Measurements from ENCODE around the gene PIGQ. TPM values are rescaled to one million over a fixed set of nuclear protein-coding genes. Genes with fewer than 3 reads are reported as not detected.

PIGQ gene
- total and polyA plus RNA-seq, 5 experiments from 2014 or later: 8.8 to 59.0 (median 13.4) TPM

GRCh38 chr16:536746-537145 lies 33.0 kb upstream of the PIGQ start:
- DNase-seq (no peak), ATAC-seq (no peak)
- POLR2A ChIA-PET: no interaction called here
- Mint-ChIP-seq H3K36me3 (peaks cover 0 to 13% (median 0%) of the 10 kb centered on the region in 3 donors), H3K27ac (no peak overlapping the region), H3K9me3 (no peaks in the 10 kb centered on the region), H3K4me3 (no peak overlapping the region), H3K4me1 (peaks cover 0 to 6% (median 2%) of the 10 kb centered on the region in 4 donors), H3K27me3 (no peaks in the 10 kb centered on the region)

GRCh38 chr16:537415-538335 lies 32.1 kb upstream of the PIGQ start:
- no peaks in the 10 kb centered on the region for H3K9me3 Mint-ChIP-seq
- peaks cover 0 to 13% (median 0%) of the 10 kb centered on the region in 3 donors for H3K36me3 Mint-ChIP-seq
- ATAC-seq: no peak
- POLR2A ChIA-PET: no interaction called here
- H3K4me1 Mint-ChIP-seq: peaks cover 0 to 6% (median 2%) of the 10 kb centered on the region in 4 donors
- no peaks in the 10 kb centered on the region for H3K27me3 Mint-ChIP-seq
- H3K4me3 Mint-ChIP-seq: no peak overlapping the region
- H3K27ac Mint-ChIP-seq: no peak overlapping the region
- no peak for DNase-seq

- Mint-ChIP-seq H3K27me3 (no peaks in the 10 kb centered on the region), H3K36me3 (peaks cover 0 to 13% (median 0%) of the 10 kb centered on the region in 3 donors), H3K9me3 (no peaks in the 10 kb centered on the region), H3K4me3 (no peak overlapping the region), H3K4me1 (peaks cover 0 to 3% (median under 1%) of the 10 kb centered on the region in 4 donors), H3K27ac (no peak overlapping the region)
- POLR2A ChIA-PET: interaction anchor here (0.6 kb wide), 1 partner anchor 42 kb away, joined by 3 read pairs; no protein-coding TSS in a partner anchor
- no peak for ATAC-seq
- DNase-seq: no peak
Measured at GRCh38 chr16:539901-540530, 29.8 kb upstream of the PIGQ start.

- H3K4me1 Mint-ChIP-seq: peaks cover 0 to 3% (median under 1%) of the 10 kb centered on the region in 4 donors
- no peak overlapping the region for H3K4me3 Mint-ChIP-seq
- ATAC-seq (no peak), DNase-seq (no peak)
- H3K27me3 Mint-ChIP-seq: no peaks in the 10 kb centered on the region
- POLR2A ChIA-PET: no interaction called here
- H3K9me3 Mint-ChIP-seq: no peaks in the 10 kb centered on the region
- H3K27ac Mint-ChIP-seq: no peak overlapping the region
- H3K36me3 Mint-ChIP-seq: peaks cover 0 to 13% (median 0%) of the 10 kb centered on the region in 3 donors
Measured at GRCh38 chr16:540645-541340, 29.0 kb upstream of the PIGQ start.

- peaks cover 0 to 3% (median under 1%) of the 10 kb centered on the region in 4 donors for H3K4me1 Mint-ChIP-seq
- POLR2A ChIA-PET: interaction anchor here (1.1 kb wide), 1 partner anchor 11 kb away, joined by 4 read pairs; no protein-coding TSS in a partner anchor
Measured at GRCh38 chr16:543301-544164, 26.2 kb upstream of the PIGQ start.

GRCh38 chr16:544517-544916 lies 25.3 kb upstream of the PIGQ start:
- H3K4me1 Mint-ChIP-seq: peaks cover 0 to 2% (median 0%) of the 10 kb centered on the region in 4 donors
- H3K9me3 Mint-ChIP-seq: no peaks in the 10 kb centered on the region
- no peaks in the 10 kb centered on the region for H3K27me3 Mint-ChIP-seq
- peak overlapping the region in 1 of 10 donors; percentile 14 for H3K27ac Mint-ChIP-seq
- POLR2A ChIA-PET: no interaction called here
- no peak overlapping the region for H3K4me3 Mint-ChIP-seq
- no peak for DNase-seq
- peaks cover 0 to 2% (median 0%) of the 10 kb centered on the region in 3 donors for H3K36me3 Mint-ChIP-seq
- no peak for ATAC-seq

More at GRCh38 chr16:543301-544164, 26.2 kb upstream of the PIGQ start:
- H3K9me3 Mint-ChIP-seq: no peaks in the 10 kb centered on the region
- H3K4me3 Mint-ChIP-seq: no peak overlapping the region
- H3K27ac Mint-ChIP-seq: no peak overlapping the region
- ATAC-seq (no peak), DNase-seq (no peak)
- peaks cover 0 to 5% (median 0%) of the 10 kb centered on the region in 3 donors for H3K36me3 Mint-ChIP-seq
- no peaks in the 10 kb centered on the region for H3K27me3 Mint-ChIP-seq

GRCh38 chr16:546909-547770 lies 22.6 kb upstream of the PIGQ start:
- peak overlapping the region in 2 of 10 donors; percentile 29 to 59 for H3K27ac Mint-ChIP-seq
- H3K27me3 Mint-ChIP-seq: no peaks in the 10 kb centered on the region
- peak; percentile 68 to 83 for ATAC-seq
- POLR2A ChIA-PET: no interaction called here
- H3K36me3 Mint-ChIP-seq: no peaks in the 10 kb centered on the region
- peak overlapping the region in 3 of 10 donors; percentile 18 to 36 (median 25) for H3K4me3 Mint-ChIP-seq
- no peaks in the 10 kb centered on the region for H3K9me3 Mint-ChIP-seq
- DNase-seq: peak in 8 of 10 donors; percentile 24 to 73 (median 50)
- H3K4me1 Mint-ChIP-seq: peaks cover 0 to 2% (median 0%) of the 10 kb centered on the region in 4 donors

- Mint-ChIP-seq H3K27me3 (no peaks in the 10 kb centered on the region), H3K4me1 (peaks cover 0 to 2% (median 0%) of the 10 kb centered on the region in 4 donors), H3K27ac (no peak overlapping the region), H3K9me3 (no peaks in the 10 kb centered on the region), H3K4me3 (no peak overlapping the region), H3K36me3 (no peaks in the 10 kb centered on the region)
- DNase-seq (no peak), ATAC-seq (no peak)
- POLR2A ChIA-PET: no interaction called here
Measured at GRCh38 chr16:548586-548985, 21.2 kb upstream of the PIGQ start.

- H3K36me3 Mint-ChIP-seq: peaks cover 0 to 3% (median 0%) of the 10 kb centered on the region in 3 donors
- POLR2A ChIA-PET: interaction anchor here (0.5 kb wide), 1 partner anchor 32 kb away, joined by 3 read pairs; no protein-coding TSS in a partner anchor
Measured at GRCh38 chr16:549544-550263, 20.1 kb upstream of the PIGQ start.

GRCh38 chr16:551210-551609 lies 18.6 kb upstream of the PIGQ start:
- Mint-ChIP-seq H3K4me3 (no peak overlapping the region), H3K27ac (no peak overlapping the region), H3K27me3 (no peaks in the 10 kb centered on the region), H3K9me3 (no peaks in the 10 kb centered on the region), H3K36me3 (peaks cover 0 to 3% (median 0%) of the 10 kb centered on the region in 3 donors), H3K4me1 (no peaks in the 10 kb centered on the region)
- POLR2A ChIA-PET: no interaction called here
- DNase-seq: no peak
- no peak for ATAC-seq

More at GRCh38 chr16:549544-550263, 20.1 kb upstream of the PIGQ start:
- H3K9me3 Mint-ChIP-seq: no peaks in the 10 kb centered on the region
- DNase-seq: no peak
- peaks cover 0 to 2% (median 0%) of the 10 kb centered on the region in 4 donors for H3K4me1 Mint-ChIP-seq
- no peak overlapping the region for H3K27ac Mint-ChIP-seq
- H3K27me3 Mint-ChIP-seq: no peaks in the 10 kb centered on the region
- H3K4me3 Mint-ChIP-seq: no peak overlapping the region
- no peak for ATAC-seq

- Mint-ChIP-seq H3K9me3 (no peaks in the 10 kb centered on the region), H3K4me3 (no peak overlapping the region), H3K27ac (no peak overlapping the region), H3K4me1 (no peaks in the 10 kb centered on the region), H3K36me3 (peaks cover 0 to 3% (median 0%) of the 10 kb centered on the region in 3 donors), H3K27me3 (no peaks in the 10 kb centered on the region)
- ATAC-seq (no peak), DNase-seq (no peak)
- POLR2A ChIA-PET: no interaction called here
Measured at GRCh38 chr16:552171-552570, 17.6 kb upstream of the PIGQ start.
